HG02943 (cell line): ENCODE measurements around the gene CYP4B1.
"Not testable (repeated sequence)": the region's sequence is repeated elsewhere in the genome, so short reads cannot be mapped to it uniquely, and the experiment has no call there.

Experiments
- ATAC-seq: cut with Tn5 transposase; IDR thresholded peaks from one replicate; pipeline ENCODE4 v1.9.1; 2021; ENCODE audit warnings: mild to moderate bottlenecking, low read depth, moderate library complexity; ENCODE audit not compliant: unreplicated experiment

The CYP4B1 gene

GRCh38 chr1:46812996-46813857, 14.4 kb downstream of the CYP4B1 start:
- ATAC-seq, result no peak

- no peak for ATAC-seq
These were observed 15.1 kb downstream of the CYP4B1 start for GRCh38 chr1:46813858-46814396.

DNA sequence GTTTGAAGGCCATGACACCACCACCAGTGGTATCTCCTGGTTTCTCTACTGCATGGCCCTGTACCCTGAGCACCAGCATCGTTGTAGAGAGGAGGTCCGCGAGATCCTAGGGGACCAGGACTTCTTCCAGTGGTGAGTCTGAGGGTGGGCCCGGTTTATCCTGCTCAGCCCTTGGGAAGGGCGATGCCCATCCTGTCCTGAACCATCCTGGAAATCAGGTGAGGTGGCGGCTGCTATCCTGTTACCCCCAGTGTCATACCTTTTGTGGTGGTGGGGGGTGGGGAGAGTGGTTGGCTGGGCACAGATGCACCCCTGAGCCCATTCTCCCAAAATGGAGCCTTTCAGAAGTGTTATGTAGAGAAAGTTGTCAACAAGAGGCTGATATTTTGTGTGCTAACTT, 16.3 kb downstream of the CYP4B1 start:
- no peak for ATAC-seq

- ATAC-seq, result no peak
These were observed 18.1 kb downstream of the CYP4B1 start for GRCh38 chr1:46816930-46817329.

DNA sequence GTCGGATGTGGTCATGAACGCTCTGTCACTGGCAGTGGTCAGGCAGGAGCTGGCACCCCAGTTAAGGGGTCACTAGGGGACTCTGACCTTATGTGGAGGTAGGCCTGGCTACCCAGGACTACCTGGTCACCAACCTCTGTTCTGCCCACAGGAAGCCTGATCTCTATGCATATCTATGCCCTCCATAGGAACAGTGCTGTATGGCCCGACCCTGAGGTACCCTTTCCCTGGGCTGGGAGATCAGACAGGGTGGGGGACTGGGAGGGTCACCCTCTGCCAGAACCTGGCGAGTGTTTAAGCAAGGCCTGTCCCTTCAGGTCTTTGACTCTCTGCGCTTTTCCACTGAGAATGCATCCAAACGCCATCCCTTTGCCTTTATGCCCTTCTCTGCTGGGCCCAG, 19.0 kb downstream of the CYP4B1 start:
- ATAC-seq, result no peak

GRCh38 chr1:46818591-46818990, 19.7 kb downstream of the CYP4B1 start:
- no peak for ATAC-seq

DNA sequence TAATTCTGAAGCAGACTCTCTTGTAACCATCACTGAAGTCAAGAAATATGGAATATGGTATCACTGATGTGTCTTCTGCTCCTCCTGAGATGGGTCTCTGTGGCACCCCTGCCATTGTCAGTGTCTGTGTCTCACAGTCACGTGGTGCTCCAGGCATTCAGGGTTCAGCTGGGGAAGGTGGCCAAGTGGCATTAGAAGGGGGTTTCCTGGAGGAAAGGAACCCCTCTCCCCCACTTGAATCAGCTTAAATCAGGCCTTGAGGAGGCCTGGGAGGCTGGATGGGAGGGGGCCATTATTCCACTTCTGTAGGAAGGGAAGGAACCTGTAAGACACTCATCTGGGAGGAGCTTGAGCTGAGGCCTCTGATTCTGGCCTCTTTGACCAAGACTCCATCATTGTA, 20.5 kb downstream of the CYP4B1 start:
- no peak for ATAC-seq

- ATAC-seq, result no peak
These were observed 21.2 kb downstream of the CYP4B1 start for GRCh38 chr1:46820076-46820475.

GRCh38 chr1:46820560-46821060, 21.8 kb downstream of the CYP4B1 start:
- no peak for ATAC-seq

DNA sequence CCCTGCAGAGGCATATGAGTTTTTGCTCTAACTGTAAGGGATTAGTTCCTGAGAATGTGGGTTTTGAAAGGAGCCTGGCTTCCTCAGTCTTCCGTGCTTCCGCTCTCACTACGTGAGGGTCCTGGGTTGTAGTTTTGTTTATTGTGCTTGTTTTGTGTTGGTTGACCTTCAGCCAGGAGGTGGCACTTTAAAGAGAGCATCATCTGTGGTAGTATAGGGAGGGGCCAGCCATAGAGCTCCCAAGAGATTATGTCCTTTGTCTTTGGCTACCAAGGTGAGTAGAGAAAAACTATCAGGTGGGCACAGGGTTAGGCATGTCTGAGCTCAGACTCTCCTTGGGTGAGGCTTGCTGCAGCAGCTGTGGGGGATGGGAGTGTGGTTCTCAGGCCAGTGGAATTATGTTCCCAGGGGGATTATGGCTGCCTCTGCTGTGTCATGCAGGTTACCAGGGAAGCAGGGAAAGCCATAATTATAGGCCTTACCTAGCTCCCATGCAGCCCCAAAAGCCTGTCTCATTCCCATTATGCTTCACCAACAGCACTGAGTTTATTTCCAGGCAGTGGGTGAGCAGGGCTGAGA, 23.5 kb downstream of the CYP4B1 start:
- no peak for ATAC-seq

- no peak for ATAC-seq
These were observed 24.3 kb downstream of the CYP4B1 start for GRCh38 chr1:46823151-46823550.

DNA sequence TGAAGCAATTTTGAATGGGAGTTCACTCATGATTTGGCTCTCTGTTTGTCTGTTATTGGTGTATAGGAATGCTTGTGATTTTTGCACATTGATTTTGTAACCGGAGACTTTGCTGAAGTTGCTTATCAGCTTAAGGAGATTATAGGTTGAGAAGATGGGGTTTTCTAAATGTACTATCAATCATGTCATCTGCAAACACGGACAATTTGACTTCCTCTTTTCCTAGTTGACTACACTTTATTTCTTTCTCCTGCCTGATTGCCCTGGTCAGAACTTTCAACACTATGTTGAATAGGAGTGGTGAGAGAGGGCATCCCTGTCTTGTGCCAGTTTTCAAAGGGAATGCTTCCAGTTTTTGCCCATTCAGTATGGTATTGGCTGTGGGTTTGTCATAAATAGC, 28.0 kb downstream of the CYP4B1 start:
- ATAC-seq, result not testable (repeated sequence)

- ATAC-seq, result no peak
These were observed 31.9 kb downstream of the CYP4B1 start for GRCh38 chr1:46830665-46831322.

DNA sequence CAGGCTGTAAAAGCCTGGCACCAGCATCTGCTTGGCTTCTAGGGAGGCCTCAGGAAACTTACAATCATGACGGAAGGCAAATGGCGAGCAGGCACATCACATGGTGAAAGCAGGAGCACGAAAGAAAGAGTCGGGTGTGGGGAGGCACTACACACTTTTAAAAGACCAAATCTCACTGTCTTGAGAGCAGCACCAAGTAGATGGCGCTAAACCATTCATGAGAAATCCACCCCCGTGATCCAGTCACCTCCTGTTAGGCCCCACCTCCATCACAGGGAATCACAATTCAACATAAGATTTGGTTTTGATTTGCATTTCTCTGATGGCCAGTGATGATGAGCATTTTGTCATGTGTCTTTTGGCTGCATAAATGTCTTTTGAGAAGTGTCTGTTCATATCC, 36.6 kb downstream of the CYP4B1 start:
- not testable (repeated sequence) for ATAC-seq

- not testable (repeated sequence) for ATAC-seq
These were observed 47.5 kb downstream of the CYP4B1 start for GRCh38 chr1:46846386-46846785.

DNA sequence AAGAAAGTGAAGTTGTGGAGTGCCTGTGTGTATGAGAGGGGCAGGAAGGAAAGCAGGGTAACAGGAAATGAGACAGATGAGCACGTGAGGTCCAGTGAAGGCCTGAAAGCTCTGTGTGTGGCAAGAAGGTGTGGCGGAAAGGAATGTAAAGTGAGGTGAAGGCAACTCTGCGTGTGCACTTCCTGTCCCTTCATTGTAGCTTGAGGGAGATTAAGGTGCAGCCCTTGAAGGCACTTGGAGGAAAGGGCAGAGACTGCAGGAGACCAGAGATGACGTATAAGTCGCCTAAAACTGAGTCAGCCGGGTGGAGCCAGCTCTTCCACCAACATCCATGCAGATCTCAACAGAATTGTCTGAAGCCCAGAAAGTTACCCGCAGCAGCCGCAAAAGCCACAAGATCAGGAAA, 58.8 kb downstream of the CYP4B1 start:
- ATAC-seq, result not testable (repeated sequence)

GRCh38 chr1:46862348-46862747, 63.5 kb downstream of the CYP4B1 start:
- ATAC-seq, result no peak
